GM12878 (cell line): ENCODE results near the gene GPSM3. TPM values are rescaled to one million over a fixed set of nuclear protein-coding genes. Genes with fewer than 3 reads are reported as not detected.
A peak's percentile ranks its signal among the peaks of the same experiment; 100 is the strongest.
"Not testable (repeated sequence)": the region's sequence is repeated elsewhere in the genome, so short reads cannot be mapped to it uniquely, and the experiment has no call there.

ENCODE experiments used
- ATAC-seq: fragments of 200-7000 bp; cut with Tn5 transposase; 3 replicates; pipeline ENCODE4 v1.9.1; 2020; ENCODE audit warnings: mild to moderate bottlenecking, moderate library complexity
- BruUV-seq: library from RNA; stranded (reverse); fragments of 400-500 nt; replicated peaks from 2 replicates; lab custom pipeline; 2021; lab: Mats Ljungman, UMichigan
- CTCF ChIA-PET: fragments of 300-600 bp; sonication (Branson Sonifier 250); formaldehyde crosslinking; extraction: SDS; loops from one replicate; lab custom pipeline; 2021; ENCODE audit warnings: inconsistent platforms; lab: Yijun Ruan, JAX
- POLR2A ChIA-PET: fragments of 350-600 bp; formaldehyde crosslinking; extraction: SDS; loops from one replicate; lab custom pipeline; 2021; ENCODE audit warnings: inconsistent platforms; lab: Charles Lee
- RAD21 ChIA-PET: fragments of 300-600 bp; sonication (Branson Sonifier 250); formaldehyde crosslinking; loops from one replicate; lab custom pipeline; 2023; ENCODE audit warnings: antibody characterized with exemption; ENCODE audit not compliant: unreplicated experiment; lab: Charles Lee
- SMC1A ChIA-PET: fragments of 300-600 bp; sonication (Branson Sonifier 250); formaldehyde crosslinking; loops from one replicate; lab custom pipeline; 2023; ENCODE audit not compliant: unreplicated experiment, uncharacterized antibody; lab: Charles Lee
- DNase-seq: peaks from one replicate; pipeline ENCODE4 v3.0.0-alpha.2; 2011; ENCODE audit warnings: low read depth, low spot score
- FAIRE-seq: peaks from 3 replicates; lab custom pipeline; 2011; peaks lifted over from hg19 to GRCh38; lab: Jason Lieb, UNC
- H2AFZ ChIP-seq: 2 replicates; pipeline ENCODE4 v1.6.0; 2011; ENCODE audit warnings: low read depth, low read length, control low read depth; ENCODE audit not compliant: control insufficient read depth
- H3K27ac ChIP-seq: 2 replicates; pipeline ENCODE4 v1.5.1; 2011; ENCODE audit warnings: control low read depth; ENCODE audit not compliant: control insufficient read depth, insufficient read depth
- H3K27me3 ChIP-seq, 2 experiments: replicated peaks in 1 of 2; 2 replicates each; pipeline versions ENCODE4 v1.6.0 to v1.6.1; 2011; ENCODE audit warnings: low read length in 1 of 2; ENCODE audit not compliant: control insufficient read depth in 2 of 2, insufficient read depth in 2 of 2
- H3K36me3 ChIP-seq, 2 experiments: 2 replicates each; pipeline ENCODE4 v1.5.1; 2011; ENCODE audit warnings: low read length in 1 of 2; ENCODE audit not compliant: control insufficient read depth in 2 of 2, insufficient read depth in 2 of 2
- H3K4me1 ChIP-seq: 2 replicates; pipeline ENCODE4 v1.6.1; 2011; ENCODE audit warnings: mild to moderate bottlenecking, low read length, moderate library complexity, mixed read lengths; ENCODE audit not compliant: control insufficient read depth, insufficient read depth
- H3K4me2 ChIP-seq: 2 replicates; pipeline ENCODE4 v1.6.0; 2011; ENCODE audit warnings: control low read depth; ENCODE audit not compliant: control insufficient read depth, insufficient read depth
- H3K4me3 ChIP-seq: fragments of 200-600 bp; sonication (generic); 2 replicates; pipeline ENCODE4 v1.5.1; 2016
- H3K79me2 ChIP-seq: 2 replicates; pipeline ENCODE4 v1.6.0; 2011; ENCODE audit warnings: low read length; ENCODE audit not compliant: control insufficient read depth, insufficient read depth
- H3K9ac ChIP-seq: 2 replicates; pipeline ENCODE4 v1.8.0; 2011; ENCODE audit warnings: low read length, control low read depth, mixed read lengths; ENCODE audit not compliant: control insufficient read depth, insufficient read depth
- H3K9me3 ChIP-seq: replicated peaks from 3 replicates; pipeline ENCODE4 v1.5.1; 2011; ENCODE audit warnings: mild to moderate bottlenecking, low read length; ENCODE audit not compliant: control insufficient read depth, insufficient read depth
- H4K20me1 ChIP-seq: 2 replicates; pipeline ENCODE4 v1.6.0; 2011; ENCODE audit not compliant: control insufficient read depth, insufficient read depth
- ATF7 ChIP-seq: fragments of 450-650 bp; IDR thresholded peaks from 2 replicates; pipeline ENCODE4 v1.6.1; 2016; ENCODE audit warnings: low read depth, mild to moderate bottlenecking
- CHD2 ChIP-seq: IDR thresholded peaks from 2 replicates; pipeline ENCODE4 v1.6.1; 2011; ENCODE audit warnings: low read depth, low read length, improper control_type of control experiment, borderline replicate concordance
- CREB1 ChIP-seq: IDR thresholded peaks from 2 replicates; pipeline ENCODE4 v1.6.1; 2012; ENCODE audit warnings: low read depth, mild to moderate bottlenecking, inconsistent platforms
- CTCF ChIP-seq, 3 experiments: IDR thresholded peaks in 2 of 3; conservative IDR thresholded peaks in 1 of 3; 2 replicates each; pipeline ENCODE4 v1.5.1; 2011; ENCODE audit warnings: low read depth in 3 of 3, low read length in 3 of 3, mild to moderate bottlenecking in 3 of 3, control low read depth in 2 of 3, moderate library complexity in 2 of 3, inconsistent platforms in 1 of 3, mixed read lengths in 1 of 3; ENCODE audit not compliant: control insufficient read depth in 2 of 3, insufficient read depth in 1 of 3; ENCODE audit errors: extremely low read depth in 1 of 3
- E2F4 ChIP-seq: IDR thresholded peaks from 2 replicates; pipeline ENCODE4 v1.6.1; 2012; ENCODE audit warnings: low read depth, low read length, improper control_type of control experiment
- EGR1 ChIP-seq, 2 experiments: IDR thresholded peaks; 1 replicate in 1 of 2; 2 replicates in 1 of 2; pipeline ENCODE4 v1.6.1; 2011 to 2012; ENCODE audit warnings: low read depth in 2 of 2, low read length in 2 of 2, borderline replicate concordance in 1 of 2, mild to moderate bottlenecking in 1 of 2, moderate library complexity in 1 of 2
- HDAC6 ChIP-seq: fragments of 200-600 bp; sonication (generic); IDR thresholded peaks from one replicate; pipeline ENCODE4 v1.8.0; 2017; ENCODE audit warnings: antibody characterized with exemption; ENCODE audit not compliant: unreplicated experiment
- HDGF ChIP-seq: fragments of 450-650 bp; IDR thresholded peaks from 2 replicates; pipeline ENCODE4 v1.6.1; 2016; ENCODE audit warnings: antibody characterized with exemption
- LARP7 ChIP-seq: fragments of 450-650 bp; IDR thresholded peaks from 2 replicates; pipeline ENCODE4 v1.6.1; 2017; ENCODE audit warnings: mild to moderate bottlenecking
- PML ChIP-seq: IDR thresholded peaks from 2 replicates; pipeline ENCODE4 v1.6.1; 2012; ENCODE audit warnings: low read length, inconsistent platforms
- POLR2A ChIP-seq: IDR thresholded peaks from 2 replicates; pipeline ENCODE4 v1.6.1; 2011; ENCODE audit warnings: low read depth, mild to moderate bottlenecking, low read length
- TCF12 ChIP-seq: IDR thresholded peaks from 2 replicates; pipeline ENCODE4 v1.6.1; 2011; ENCODE audit warnings: low read depth, mild to moderate bottlenecking, low read length
- ZNF384 ChIP-seq: IDR thresholded peaks from 2 replicates; pipeline ENCODE4 v1.6.1; 2012; ENCODE audit warnings: low read depth, mild to moderate bottlenecking, low read length, improper control_type of control experiment, borderline replicate concordance
- WGBS: methylation state at CpG from one replicate; pipeline ENCODE4 v1.1.6; 2016; ENCODE audit warnings: low lambda C conversion rate; ENCODE audit not compliant: insufficient replicate concordance, insufficient coverage; ENCODE audit errors: missing lambda C conversion rate; 5-methylcytosine and 5-hydroxymethylcytosine counted together
- in situ Hi-C: fragments of 300-500 bp; cut with MboI; formaldehyde crosslinking; loops from 9 replicates; pipeline ENCODE4 v1.14.3; 2018; ENCODE audit warnings: mixed read lengths
- intact Hi-C: fragments of 100-400 bp; cut with micrococcal nuclease; formaldehyde crosslinking; loops from one replicate; pipeline ENCODE4 v1.14.2; 2022; ENCODE audit not compliant: unreplicated experiment
- polyA plus RNA-seq, 11 experiments: library from polyadenylated mRNA; depleted of rRNA in 4 of 11; unstranded in 6 of 11; stranded (reverse) in 5 of 11; fragments of >200 nt; fragmentation: Nextera tagmentation in 4 of 11; fragmentation: Illumina TruSeq in 1 of 11; extraction: Ambion mirVana in 4 of 11; extraction: Trizol in 1 of 11; gene quantifications; 1 replicate in 1 of 11; 2 replicates in 10 of 11; pipeline versions ENCODE4 v1.2.1 to v1.2.3, GENCODE V29; 2011 to 2016; ENCODE audit warnings: inconsistent platforms in 2 of 11, missing spikeins in 2 of 11, low read depth in 1 of 11
- total RNA-seq, 4 experiments: library from RNA; depleted of rRNA in 3 of 4; stranded (reverse); fragments of >200 nt in 3 of 4; fragmentation: Illumina TruSeq in 1 of 4; extraction: Trizol in 1 of 4; gene quantifications; 2 replicates each; pipeline versions ENCODE4 v1.2.1 to v1.2.3, GENCODE V29; 2013 to 2021
- TF ChIP-seq, protein P1 (sequence below): IDR thresholded peaks from 2 replicates; pipeline ENCODE4 v1.6.1; 2011; ENCODE audit warnings: low read depth, mild to moderate bottlenecking, low read length, moderate library complexity, borderline replicate concordance; ENCODE audit errors: extremely low read depth

Gene GPSM3
- total and polyA plus RNA-seq, 10 of the 15 experiments (the other 5 are each of a cell fraction or from before 2014, with no cell fraction given) = 22.0 to 137 (median 113) TPM

DNA sequence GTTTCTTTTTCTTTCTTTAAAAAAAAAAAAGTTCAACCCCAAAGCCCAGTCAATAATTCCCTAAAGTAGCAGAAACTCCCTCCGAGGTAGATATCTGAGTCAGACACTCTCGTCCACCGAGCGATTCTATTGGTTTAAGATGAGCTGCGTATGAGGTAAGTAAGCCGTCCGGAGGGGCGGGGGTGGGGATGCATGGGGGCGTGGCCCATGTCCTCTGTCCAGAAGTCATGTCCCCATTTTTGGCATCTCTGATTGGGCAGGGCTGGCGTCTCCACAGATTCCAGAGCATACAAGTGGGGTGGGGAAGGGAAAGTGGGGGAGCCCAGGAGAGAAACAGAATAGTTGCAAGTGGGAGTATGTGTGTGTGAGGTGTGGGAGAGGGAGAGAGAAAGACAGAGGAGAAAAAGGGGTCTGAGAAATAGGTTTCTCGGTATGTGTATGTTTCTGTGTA, 6.7 kb downstream of the GPSM3 start:
- intact Hi-C loops = not testable (repeated sequence)
- peak; percentile 30 for DNase-seq
- TF ChIP-seq ATF7 (peak; percentile 17; the same call in 1 of the 2 replicates), ZNF384 (0 out of 2 replicates have a peak, but pooled peaks have one; percentile 41), EGR1 (IDR thresholded peaks at IDR 0.05; ENCODE audit: borderline replicate concordance in 1 of 2, low read depth in 2 of 2, low read length in 2 of 2) (peak in 1 of 2 experiments; percentile 38; a peak in 1 of 3 replicates), HDGF (peak; percentile 67), CREB1 (peak; percentile 42; the same call in 1 of the 2 replicates)
- TF ChIP-seq, all 136 proteins: peak for 5; not testable (repeated sequence) for 131
- ATAC-seq (peak; percentile 80), FAIRE-seq (peak; percentile 93)
- H3K27me3 ChIP-seq, RAD21 ChIA-PET, SMC1A ChIA-PET, H3K36me3 ChIP-seq, H4K20me1 ChIP-seq, H2AFZ ChIP-seq, H3K4me2 ChIP-seq, in situ Hi-C loops, BruUV-seq, H3K9me3 ChIP-seq, H3K9ac ChIP-seq, H3K4me3 ChIP-seq: not testable (repeated sequence)
- ChIA-PET CTCF (interaction anchor here (0.7 to 1.1 kb wide), 2 partner anchors 10 to 948 kb away, joined by 3 read pairs; partner anchors contain the start of gene AGPAT1), POLR2A (interaction anchor here (0.6 to 1.2 kb wide), 5 partner anchors 10 to 598 kb away, joined by 3 to 5 read pairs (median 3); partner anchors contain the start of genes NELFE and SKIC2)
- Histone ChIP-seq H3K79me2 (peaks cover 32% of the 10 kb centered on the region), H3K4me1 (peaks cover 23% of the 10 kb centered on the region), H3K27ac (peak overlapping the region; percentile 37)
- WGBS = 3% methylated on average over 11 of the region's 11 CpGs

GRCh38 chr6:32184084-32184640, 8.3 kb downstream of the GPSM3 start, which contains the start of gene AGER:
Gene AGER, minus strand, starts transcription at chr6:32184253. Its CDS starts 31 bp downstream, at chr6:32184222.
- peaks cover 4 to 9% of the 10 kb centered on the region in 2 experiments; a peak in 3 of 4 replicates for H3K36me3 ChIP-seq
- no peaks in the 10 kb centered on the region for H4K20me1 ChIP-seq
- DNase-seq = no peak
- ATAC-seq = no peak
- H3K9ac ChIP-seq = no peak within 1 kb of the TSS
- FAIRE-seq = no peak
- no TSS peak for BruUV-seq
- H3K9me3 ChIP-seq = no peaks in the 10 kb centered on the region
- ChIA-PET CTCF (no interaction called here), POLR2A (interaction anchor here (1.2 kb wide), 1 partner anchor 12 kb away, joined by 5 read pairs; no protein-coding TSS in a partner anchor), SMC1A (no interaction called here), RAD21 (no interaction called here)
- H2AFZ ChIP-seq = no peak within 1 kb of the TSS
- 87% methylated on average over 6 of the region's 6 CpGs for WGBS
- no peak within 1 kb of the TSS for H3K4me3 ChIP-seq
- no peaks in the 10 kb centered on the region for H3K27me3 ChIP-seq
- intact Hi-C loops (no loop called here), in situ Hi-C loops (no loop called here)
- no peak within 1 kb of the TSS for H3K27ac ChIP-seq
- H3K4me2 ChIP-seq = no peak within 1 kb of the TSS
- H3K4me1 ChIP-seq = peaks cover 23% of the 10 kb centered on the region
- peaks cover 22% of the 10 kb centered on the region for H3K79me2 ChIP-seq
- TF ChIP-seq CHD2 = no peak
- no peak for TF ChIP-seq TCF12
- TF ChIP-seq CTCF (IDR thresholded peaks at IDR 0.05 in 2 of 3, conservative IDR thresholded peaks at IDR 0.05 in 1 of 3; ENCODE audit: control insufficient read depth in 2 of 3, extremely low read depth in 1 of 3, insufficient read depth in 1 of 3, low read depth in 3 of 3, low read length in 3 of 3) = no peak
- TF ChIP-seq POLR2A = peak; percentile 49; the same call in 1 of the 2 replicates
- no peak for TF ChIP-seq E2F4
- TF ChIP-seq, protein P1, sequence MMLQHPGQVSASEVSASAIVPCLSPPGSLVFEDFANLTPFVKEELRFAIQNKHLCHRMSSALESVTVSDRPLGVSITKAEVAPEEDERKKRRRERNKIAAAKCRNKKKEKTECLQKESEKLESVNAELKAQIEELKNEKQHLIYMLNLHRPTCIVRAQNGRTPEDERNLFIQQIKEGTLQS = no peak
- no peak for TF ChIP-seq HDAC6
- no peak for TF ChIP-seq LARP7
- 0 out of 2 replicates have a peak, but pooled peaks have one; percentile 40 for TF ChIP-seq PML
